SK-N-SH treated with all-trans-retinoic acid at 6 μM for 48 hours (cell line): ENCODE data around the gene APOBEC3C.

ENCODE experiments used
- ARNTL ChIP-seq: fragments of 450-650 bp; formaldehyde crosslinking; IDR thresholded peaks from 2 replicates; pipeline ENCODE4 v1.5.0; 2020; ENCODE audit warnings: low read depth, mild to moderate bottlenecking, moderate library complexity, borderline replicate concordance
- CREB5 ChIP-seq: fragments of 250-450 bp; sonication (Bioruptor Pico); IDR thresholded peaks from 2 replicates; pipeline ENCODE4 v1.5.1; 2020; ENCODE audit warnings: low read depth, mild to moderate bottlenecking, moderate library complexity
- RARB ChIP-seq: fragments of 250-450 bp; sonication (Bioruptor Pico); IDR thresholded peaks from 2 replicates; pipeline ENCODE4 v1.8.0; 2021; ENCODE audit warnings: mild to moderate bottlenecking, moderate library complexity
- TOX ChIP-seq: fragments of 250-450 bp; sonication (Bioruptor Pico); IDR thresholded peaks from 2 replicates; pipeline ENCODE4 v1.8.0; 2021; ENCODE audit warnings: mild to moderate bottlenecking, moderate library complexity, borderline replicate concordance
- TSHZ2 ChIP-seq: fragments of 250-450 bp; sonication (Bioruptor Pico); IDR thresholded peaks from 2 replicates; pipeline ENCODE4 v1.5.0; 2020; ENCODE audit warnings: mild to moderate bottlenecking, moderate library complexity
- ZFP3 ChIP-seq: fragments of 250-450 bp; sonication (Bioruptor Pico); IDR thresholded peaks from 2 replicates; pipeline ENCODE4 v1.5.0; 2020; ENCODE audit warnings: mild to moderate bottlenecking, moderate library complexity
- ZFP30 ChIP-seq: fragments of 450-650 bp; formaldehyde crosslinking; IDR thresholded peaks from 2 replicates; pipeline ENCODE4 v1.5.0; 2022; ENCODE audit warnings: mild to moderate bottlenecking, moderate library complexity
- ZNF70 ChIP-seq: fragments of 450-650 bp; formaldehyde crosslinking; IDR thresholded peaks from 2 replicates; pipeline ENCODE4 v1.5.0; 2020; ENCODE audit warnings: mild to moderate bottlenecking, moderate library complexity
- ZNF8 ChIP-seq: fragments of 450-650 bp; formaldehyde crosslinking; IDR thresholded peaks from 2 replicates; pipeline ENCODE4 v1.5.0; 2020; ENCODE audit warnings: mild to moderate bottlenecking, moderate library complexity
- TF ChIP-seq, protein P1 (sequence below): fragments of 250-450 bp; sonication (Bioruptor Pico); IDR thresholded peaks from 2 replicates; pipeline ENCODE4 v1.8.0; 2020; ENCODE audit warnings: mild to moderate bottlenecking, moderate library complexity, borderline replicate concordance
- TF ChIP-seq, protein P2 (sequence below): fragments of 250-450 bp; sonication (Bioruptor Pico); IDR thresholded peaks from 2 replicates; pipeline ENCODE4 v1.8.0; 2021; ENCODE audit warnings: low read depth, mild to moderate bottlenecking, moderate library complexity, borderline replicate concordance
- TF ChIP-seq, protein P3 (sequence below): fragments of 250-450 bp; sonication (Bioruptor Pico); IDR thresholded peaks from 2 replicates; pipeline ENCODE4 v1.5.1; 2021; ENCODE audit warnings: mild to moderate bottlenecking, moderate library complexity

- no peak for TF ChIP-seq ZFP3 (CRISPR knock-in tag)
- TF ChIP-seq, protein P1, sequence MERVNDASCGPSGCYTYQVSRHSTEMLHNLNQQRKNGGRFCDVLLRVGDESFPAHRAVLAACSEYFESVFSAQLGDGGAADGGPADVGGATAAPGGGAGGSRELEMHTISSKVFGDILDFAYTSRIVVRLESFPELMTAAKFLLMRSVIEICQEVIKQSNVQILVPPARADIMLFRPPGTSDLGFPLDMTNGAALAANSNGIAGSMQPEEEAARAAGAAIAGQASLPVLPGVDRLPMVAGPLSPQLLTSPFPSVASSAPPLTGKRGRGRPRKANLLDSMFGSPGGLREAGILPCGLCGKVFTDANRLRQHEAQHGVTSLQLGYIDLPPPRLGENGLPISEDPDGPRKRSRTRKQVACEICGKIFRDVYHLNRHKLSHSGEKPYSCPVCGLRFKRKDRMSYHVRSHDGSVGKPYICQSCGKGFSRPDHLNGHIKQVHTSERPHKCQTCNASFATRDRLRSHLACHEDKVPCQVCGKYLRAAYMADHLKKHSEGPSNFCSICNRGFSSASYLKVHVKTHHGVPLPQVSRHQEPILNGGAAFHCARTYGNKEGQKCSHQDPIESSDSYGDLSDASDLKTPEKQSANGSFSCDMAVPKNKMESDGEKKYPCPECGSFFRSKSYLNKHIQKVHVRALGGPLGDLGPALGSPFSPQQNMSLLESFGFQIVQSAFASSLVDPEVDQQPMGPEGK (CRISPR knock-in tag): no peak
- TF ChIP-seq ZFP30 (CRISPR knock-in tag): no peak
- no peak for TF ChIP-seq TSHZ2
- TF ChIP-seq ZNF8 (CRISPR knock-in tag): no peak
- TF ChIP-seq RARB (CRISPR knock-in tag): no peak
- TF ChIP-seq TOX: no peak
- TF ChIP-seq ARNTL: no peak
- TF ChIP-seq ZNF70: no peak
- no peak for TF ChIP-seq CREB5 (CRISPR knock-in tag)
- TF ChIP-seq, protein P2, sequence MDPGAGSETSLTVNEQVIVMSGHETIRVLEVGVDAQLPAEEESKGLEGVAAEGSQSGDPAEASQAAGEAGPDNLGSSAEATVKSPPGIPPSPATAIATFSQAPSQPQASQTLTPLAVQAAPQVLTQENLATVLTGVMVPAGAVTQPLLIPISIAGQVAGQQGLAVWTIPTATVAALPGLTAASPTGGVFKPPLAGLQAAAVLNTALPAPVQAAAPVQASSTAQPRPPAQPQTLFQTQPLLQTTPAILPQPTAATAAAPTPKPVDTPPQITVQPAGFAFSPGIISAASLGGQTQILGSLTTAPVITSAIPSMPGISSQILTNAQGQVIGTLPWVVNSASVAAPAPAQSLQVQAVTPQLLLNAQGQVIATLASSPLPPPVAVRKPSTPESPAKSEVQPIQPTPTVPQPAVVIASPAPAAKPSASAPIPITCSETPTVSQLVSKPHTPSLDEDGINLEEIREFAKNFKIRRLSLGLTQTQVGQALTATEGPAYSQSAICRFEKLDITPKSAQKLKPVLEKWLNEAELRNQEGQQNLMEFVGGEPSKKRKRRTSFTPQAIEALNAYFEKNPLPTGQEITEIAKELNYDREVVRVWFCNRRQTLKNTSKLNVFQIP (CRISPR knock-in tag): no peak
- TF ChIP-seq, protein P3, sequence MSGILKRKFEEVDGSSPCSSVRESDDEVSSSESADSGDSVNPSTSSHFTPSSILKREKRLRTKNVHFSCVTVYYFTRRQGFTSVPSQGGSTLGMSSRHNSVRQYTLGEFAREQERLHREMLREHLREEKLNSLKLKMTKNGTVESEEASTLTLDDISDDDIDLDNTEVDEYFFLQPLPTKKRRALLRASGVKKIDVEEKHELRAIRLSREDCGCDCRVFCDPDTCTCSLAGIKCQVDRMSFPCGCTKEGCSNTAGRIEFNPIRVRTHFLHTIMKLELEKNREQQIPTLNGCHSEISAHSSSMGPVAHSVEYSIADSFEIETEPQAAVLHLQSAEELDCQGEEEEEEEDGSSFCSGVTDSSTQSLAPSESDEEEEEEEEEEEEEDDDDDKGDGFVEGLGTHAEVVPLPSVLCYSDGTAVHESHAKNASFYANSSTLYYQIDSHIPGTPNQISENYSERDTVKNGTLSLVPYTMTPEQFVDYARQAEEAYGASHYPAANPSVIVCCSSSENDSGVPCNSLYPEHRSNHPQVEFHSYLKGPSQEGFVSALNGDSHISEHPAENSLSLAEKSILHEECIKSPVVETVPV (CRISPR knock-in tag): no peak
These were observed 54.2 kb downstream of the APOBEC3C start for GRCh38 chr22:39068033-39068785.
